ENCODE data around the gene TIMELESS.

GRCh38 chr12:56398324-56398723 lies 50.9 kb downstream of the TIMELESS start:
- TF ChIP-seq CTCF (IDR thresholded peaks at IDR 0.05) (no peak), POLR2A (IDR thresholded peaks at IDR 0.05) (no peak)

All from thyroid gland (tissue), 4 donors.